Neural crest cell (in vitro differentiated cells): ENCODE measurements around the gene FAXC. TPM values are rescaled to one million over a fixed set of nuclear protein-coding genes. Genes with fewer than 3 reads are reported as not detected.

ENCODE experiments used
- DNase-seq: peaks from one replicate; pipeline ENCODE4 v3.0.0; 2021; ENCODE audit warnings: low read depth, mixed read lengths, low spot score
- H3K27ac Mint-ChIP-seq: one replicate; pipeline ENCODE4 v1.8.0; 2021; ENCODE audit warnings: mild to moderate bottlenecking, mixed read lengths; ENCODE audit not compliant: unreplicated experiment
- H3K27me3 Mint-ChIP-seq: 2 replicates; pipeline ENCODE4 v1.8.0; 2021; ENCODE audit warnings: low read depth, mild to moderate bottlenecking, mixed read lengths
- H3K36me3 Mint-ChIP-seq: 2 replicates; pipeline ENCODE4 v1.8.0; 2021; ENCODE audit warnings: low read depth, mild to moderate bottlenecking, mixed read lengths
- H3K4me1 Mint-ChIP-seq: 2 replicates; pipeline ENCODE4 v1.8.0; 2021; ENCODE audit warnings: mixed read lengths
- H3K4me3 Mint-ChIP-seq: one replicate; pipeline ENCODE4 v1.8.0; 2021; ENCODE audit warnings: mild to moderate bottlenecking, mixed read lengths
- H3K9me3 Mint-ChIP-seq: 2 replicates; pipeline ENCODE4 v1.8.0; 2021; ENCODE audit warnings: mixed read lengths
- total RNA-seq: library from RNA; stranded (reverse); gene quantifications from 2 replicates; pipeline ENCODE4 v1.2.1, GENCODE V29; 2021
- TF ChIP-seq, protein P1 (sequence below): fragments of 200-600 bp; sonication (generic); conservative IDR thresholded peaks from 2 replicates; pipeline ENCODE4 v1.5.0; 2021; ENCODE audit warnings: antibody characterized with exemption, mild to moderate bottlenecking

The FAXC gene
- total RNA-seq, 1 donor from 2014 or later = 26.7 TPM

DNA sequence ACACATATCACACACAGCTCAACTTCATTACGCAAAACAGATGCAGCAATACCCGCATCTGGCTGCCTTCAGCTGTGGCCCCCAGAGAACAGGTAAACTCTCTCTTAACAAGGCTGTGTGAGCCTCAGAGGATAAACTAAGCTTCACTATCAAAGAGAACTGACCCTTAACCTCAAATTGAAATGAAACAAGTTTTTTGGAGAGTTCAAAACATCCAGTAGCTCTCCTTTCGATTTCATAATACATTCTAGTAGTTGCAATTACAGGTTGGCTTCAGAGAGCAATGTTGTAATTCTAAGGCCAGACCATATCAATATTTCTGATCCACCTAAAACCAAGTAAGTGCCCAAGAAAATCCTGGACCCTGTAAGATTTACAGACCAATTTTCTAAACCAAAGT is 113.5 kb downstream of the FAXC start:
- TF ChIP-seq, protein P1, sequence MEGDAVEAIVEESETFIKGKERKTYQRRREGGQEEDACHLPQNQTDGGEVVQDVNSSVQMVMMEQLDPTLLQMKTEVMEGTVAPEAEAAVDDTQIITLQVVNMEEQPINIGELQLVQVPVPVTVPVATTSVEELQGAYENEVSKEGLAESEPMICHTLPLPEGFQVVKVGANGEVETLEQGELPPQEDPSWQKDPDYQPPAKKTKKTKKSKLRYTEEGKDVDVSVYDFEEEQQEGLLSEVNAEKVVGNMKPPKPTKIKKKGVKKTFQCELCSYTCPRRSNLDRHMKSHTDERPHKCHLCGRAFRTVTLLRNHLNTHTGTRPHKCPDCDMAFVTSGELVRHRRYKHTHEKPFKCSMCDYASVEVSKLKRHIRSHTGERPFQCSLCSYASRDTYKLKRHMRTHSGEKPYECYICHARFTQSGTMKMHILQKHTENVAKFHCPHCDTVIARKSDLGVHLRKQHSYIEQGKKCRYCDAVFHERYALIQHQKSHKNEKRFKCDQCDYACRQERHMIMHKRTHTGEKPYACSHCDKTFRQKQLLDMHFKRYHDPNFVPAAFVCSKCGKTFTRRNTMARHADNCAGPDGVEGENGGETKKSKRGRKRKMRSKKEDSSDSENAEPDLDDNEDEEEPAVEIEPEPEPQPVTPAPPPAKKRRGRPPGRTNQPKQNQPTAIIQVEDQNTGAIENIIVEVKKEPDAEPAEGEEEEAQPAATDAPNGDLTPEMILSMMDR = no peak
- DNase-seq = no peak
- Mint-ChIP-seq H3K9me3 (no peaks in the 10 kb centered on the region), H3K4me1 (peaks cover 3% of the 10 kb centered on the region), H3K27me3 (peaks cover 23% of the 10 kb centered on the region), H3K27ac (no peak overlapping the region), H3K36me3 (no peaks in the 10 kb centered on the region), H3K4me3 (no peak overlapping the region)

DNA sequence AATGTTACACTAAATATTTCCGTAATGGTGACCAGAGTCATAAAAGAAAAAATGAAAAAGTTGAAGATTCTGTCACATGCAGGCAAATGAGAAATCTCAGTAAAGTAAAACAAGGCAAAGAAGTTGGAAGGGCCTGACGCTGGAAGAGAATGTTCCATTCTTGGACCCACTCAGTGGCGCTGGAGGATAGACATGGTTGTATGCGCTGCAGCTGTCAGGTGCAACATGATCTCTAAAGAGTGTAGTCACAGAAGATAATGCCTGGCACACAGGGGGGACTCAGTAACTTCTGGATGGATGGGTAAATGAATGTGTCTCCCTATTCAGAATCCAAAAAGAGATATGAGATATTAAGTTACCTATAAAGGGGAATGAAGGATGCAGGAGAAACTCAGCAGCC is 116.3 kb downstream of the FAXC start:
- TF ChIP-seq, protein P1 = no peak
- no peak overlapping the region for H3K27ac Mint-ChIP-seq

DNA sequence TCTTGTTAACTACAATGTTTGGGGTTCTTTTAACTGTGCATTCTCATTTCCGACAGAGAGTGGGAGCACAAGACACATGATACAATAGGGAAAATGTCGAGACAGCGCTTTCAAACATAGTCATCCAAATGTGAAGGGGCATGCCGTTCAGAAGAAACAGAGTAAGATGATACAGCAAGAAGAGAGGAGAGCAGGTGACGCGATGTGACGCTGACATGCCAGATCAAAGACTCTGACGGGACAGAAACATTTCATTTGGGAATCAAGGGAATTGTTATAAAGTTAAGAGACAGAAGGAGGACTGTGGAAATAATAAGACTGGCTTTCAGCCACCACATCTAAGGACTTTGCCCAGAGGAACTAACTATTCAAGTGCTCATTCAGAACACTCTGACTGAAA is 117.4 kb downstream of the FAXC start:
- H3K27ac Mint-ChIP-seq = no peak overlapping the region
- no peaks in the 10 kb centered on the region for H3K36me3 Mint-ChIP-seq
- DNase-seq = no peak
- no peak overlapping the region for H3K4me3 Mint-ChIP-seq
- peaks cover 23% of the 10 kb centered on the region for H3K27me3 Mint-ChIP-seq
- TF ChIP-seq, protein P1 = no peak
- no peaks in the 10 kb centered on the region for H3K9me3 Mint-ChIP-seq
- H3K4me1 Mint-ChIP-seq = peaks cover 3% of the 10 kb centered on the region

More for the DNA sequence above, 116.3 kb downstream of the FAXC start:
- Mint-ChIP-seq H3K4me3 (no peak overlapping the region), H3K4me1 (peaks cover 3% of the 10 kb centered on the region), H3K9me3 (no peaks in the 10 kb centered on the region), H3K27me3 (peaks cover 23% of the 10 kb centered on the region), H3K36me3 (no peaks in the 10 kb centered on the region)
- DNase-seq = no peak

DNA sequence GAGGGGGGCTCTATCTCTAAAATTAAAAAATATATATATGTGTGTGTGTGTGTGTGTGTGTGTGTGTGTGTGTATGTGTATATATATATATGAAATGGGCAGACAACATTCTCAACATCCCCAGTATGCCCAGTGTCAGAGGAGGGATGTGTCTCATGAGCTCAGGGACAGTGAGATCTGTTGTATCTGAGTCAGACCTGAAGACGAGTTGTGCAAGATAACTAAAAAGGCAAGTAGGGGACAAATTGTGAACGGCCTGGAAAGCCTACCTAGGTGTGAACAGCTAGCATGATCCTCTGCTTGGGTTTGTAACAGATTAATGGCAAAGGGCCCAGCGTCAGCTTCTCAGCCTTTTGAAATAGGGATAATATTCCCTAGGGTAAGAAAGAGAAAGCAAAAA is 124.3 kb downstream of the FAXC start:
- Mint-ChIP-seq H3K4me1 (peaks cover under 1% of the 10 kb centered on the region), H3K36me3 (no peaks in the 10 kb centered on the region), H3K9me3 (no peaks in the 10 kb centered on the region), H3K4me3 (no peak overlapping the region), H3K27me3 (no peaks in the 10 kb centered on the region), H3K27ac (no peak overlapping the region)
- TF ChIP-seq, protein P1 = no peak
- no peak for DNase-seq

Other genes starting within 250 kb of the FAXC start
- gene COQ3, start 44.5 kb upstream of the FAXC start, total RNA-seq = 10.9 and 13.5 TPM in 2 replicates
- 155 and 156 TPM in 2 replicates for gene PNISR, start 75.6 kb upstream of the FAXC start, total RNA-seq
- gene USP45, start 165.7 kb upstream of the FAXC start, total RNA-seq = 12.0 and 15.1 TPM in 2 replicates
- gene CCNC, start 219.0 kb upstream of the FAXC start, total RNA-seq = 45.5 and 56.4 TPM in 2 replicates